Measurements from ENCODE around the gene AKAP3.

Gene AKAP3

DNA sequence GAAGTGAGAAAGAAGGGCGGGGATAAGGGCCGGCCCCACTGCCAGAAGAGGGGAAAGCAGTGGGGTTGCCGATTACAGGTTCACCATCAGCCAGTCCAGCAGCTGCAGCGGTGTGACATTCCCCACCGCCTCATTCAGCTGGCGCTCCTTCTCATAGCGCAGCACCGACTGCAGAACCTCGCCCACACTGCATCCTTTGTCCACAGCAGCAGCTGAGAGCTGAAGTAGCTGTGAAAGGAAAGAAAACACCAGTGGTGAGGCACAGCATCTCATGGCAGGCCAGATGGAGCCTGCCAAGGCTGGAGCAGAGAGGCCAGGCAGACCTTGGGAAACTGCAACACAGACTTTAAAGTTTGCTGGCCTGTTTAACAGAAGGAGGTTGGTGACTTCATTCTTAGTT, 33.2 kb downstream of the AKAP3 start:
- no peak for ATAC-seq
- no peak for TF ChIP-seq OSR1 (CRISPR knock-in tag; IDR thresholded peaks at IDR 0.05)
- no peak for TF ChIP-seq ZFP3 (CRISPR knock-in tag; IDR thresholded peaks at IDR 0.05)
- TF ChIP-seq, protein P1, sequence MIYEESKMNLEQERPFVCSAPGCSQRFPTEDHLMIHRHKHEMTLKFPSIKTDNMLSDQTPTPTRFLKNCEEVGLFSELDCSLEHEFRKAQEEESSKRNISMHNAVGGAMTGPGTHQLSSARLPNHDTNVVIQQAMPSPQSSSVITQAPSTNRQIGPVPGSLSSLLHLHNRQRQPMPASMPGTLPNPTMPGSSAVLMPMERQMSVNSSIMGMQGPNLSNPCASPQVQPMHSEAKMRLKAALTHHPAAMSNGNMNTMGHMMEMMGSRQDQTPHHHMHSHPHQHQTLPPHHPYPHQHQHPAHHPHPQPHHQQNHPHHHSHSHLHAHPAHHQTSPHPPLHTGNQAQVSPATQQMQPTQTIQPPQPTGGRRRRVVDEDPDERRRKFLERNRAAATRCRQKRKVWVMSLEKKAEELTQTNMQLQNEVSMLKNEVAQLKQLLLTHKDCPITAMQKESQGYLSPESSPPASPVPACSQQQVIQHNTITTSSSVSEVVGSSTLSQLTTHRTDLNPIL (CRISPR knock-in tag; IDR thresholded peaks at IDR 0.05; ENCODE audit: low read depth) = no peak
- no peak for TF ChIP-seq PPARA (CRISPR knock-in tag; IDR thresholded peaks at IDR 0.05; ENCODE audit: borderline replicate concordance)
- no peak for TF ChIP-seq RARB (CRISPR knock-in tag; IDR thresholded peaks at IDR 0.05)
- TF ChIP-seq SNAI2 (CRISPR knock-in tag; IDR thresholded peaks at IDR 0.05) = no peak
- TF ChIP-seq ZNF70 (CRISPR knock-in tag; IDR thresholded peaks at IDR 0.05) = no peak
- TF ChIP-seq, protein P2, sequence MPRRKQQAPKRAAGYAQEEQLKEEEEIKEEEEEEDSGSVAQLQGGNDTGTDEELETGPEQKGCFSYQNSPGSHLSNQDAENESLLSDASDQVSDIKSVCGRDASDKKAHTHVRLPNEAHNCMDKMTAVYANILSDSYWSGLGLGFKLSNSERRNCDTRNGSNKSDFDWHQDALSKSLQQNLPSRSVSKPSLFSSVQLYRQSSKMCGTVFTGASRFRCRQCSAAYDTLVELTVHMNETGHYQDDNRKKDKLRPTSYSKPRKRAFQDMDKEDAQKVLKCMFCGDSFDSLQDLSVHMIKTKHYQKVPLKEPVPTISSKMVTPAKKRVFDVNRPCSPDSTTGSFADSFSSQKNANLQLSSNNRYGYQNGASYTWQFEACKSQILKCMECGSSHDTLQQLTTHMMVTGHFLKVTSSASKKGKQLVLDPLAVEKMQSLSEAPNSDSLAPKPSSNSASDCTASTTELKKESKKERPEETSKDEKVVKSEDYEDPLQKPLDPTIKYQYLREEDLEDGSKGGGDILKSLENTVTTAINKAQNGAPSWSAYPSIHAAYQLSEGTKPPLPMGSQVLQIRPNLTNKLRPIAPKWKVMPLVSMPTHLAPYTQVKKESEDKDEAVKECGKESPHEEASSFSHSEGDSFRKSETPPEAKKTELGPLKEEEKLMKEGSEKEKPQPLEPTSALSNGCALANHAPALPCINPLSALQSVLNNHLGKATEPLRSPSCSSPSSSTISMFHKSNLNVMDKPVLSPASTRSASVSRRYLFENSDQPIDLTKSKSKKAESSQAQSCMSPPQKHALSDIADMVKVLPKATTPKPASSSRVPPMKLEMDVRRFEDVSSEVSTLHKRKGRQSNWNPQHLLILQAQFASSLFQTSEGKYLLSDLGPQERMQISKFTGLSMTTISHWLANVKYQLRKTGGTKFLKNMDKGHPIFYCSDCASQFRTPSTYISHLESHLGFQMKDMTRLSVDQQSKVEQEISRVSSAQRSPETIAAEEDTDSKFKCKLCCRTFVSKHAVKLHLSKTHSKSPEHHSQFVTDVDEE (CRISPR knock-in tag; IDR thresholded peaks at IDR 0.05) = no peak
- TF ChIP-seq, protein P3, sequence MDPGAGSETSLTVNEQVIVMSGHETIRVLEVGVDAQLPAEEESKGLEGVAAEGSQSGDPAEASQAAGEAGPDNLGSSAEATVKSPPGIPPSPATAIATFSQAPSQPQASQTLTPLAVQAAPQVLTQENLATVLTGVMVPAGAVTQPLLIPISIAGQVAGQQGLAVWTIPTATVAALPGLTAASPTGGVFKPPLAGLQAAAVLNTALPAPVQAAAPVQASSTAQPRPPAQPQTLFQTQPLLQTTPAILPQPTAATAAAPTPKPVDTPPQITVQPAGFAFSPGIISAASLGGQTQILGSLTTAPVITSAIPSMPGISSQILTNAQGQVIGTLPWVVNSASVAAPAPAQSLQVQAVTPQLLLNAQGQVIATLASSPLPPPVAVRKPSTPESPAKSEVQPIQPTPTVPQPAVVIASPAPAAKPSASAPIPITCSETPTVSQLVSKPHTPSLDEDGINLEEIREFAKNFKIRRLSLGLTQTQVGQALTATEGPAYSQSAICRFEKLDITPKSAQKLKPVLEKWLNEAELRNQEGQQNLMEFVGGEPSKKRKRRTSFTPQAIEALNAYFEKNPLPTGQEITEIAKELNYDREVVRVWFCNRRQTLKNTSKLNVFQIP (CRISPR knock-in tag; IDR thresholded peaks at IDR 0.05; ENCODE audit: borderline replicate concordance, low read depth) = no peak
- no peak for TF ChIP-seq ZFP30 (CRISPR knock-in tag; IDR thresholded peaks at IDR 0.05)
- TF ChIP-seq ARNTL (CRISPR knock-in tag; IDR thresholded peaks at IDR 0.05; ENCODE audit: borderline replicate concordance, low read depth) = no peak
- TF ChIP-seq ESRRG (CRISPR knock-in tag; IDR thresholded peaks at IDR 0.05) = no peak
- no peak for TF ChIP-seq GLIS3 (CRISPR knock-in tag; IDR thresholded peaks at IDR 0.05)
- no peak for TF ChIP-seq TCF4 (CRISPR knock-in tag; IDR thresholded peaks at IDR 0.05; ENCODE audit: borderline replicate concordance)
- no peak for TF ChIP-seq ZNF565 (CRISPR knock-in tag; conservative IDR thresholded peaks at IDR 0.05; ENCODE audit: low read depth)
- TF ChIP-seq ZNF8 (CRISPR knock-in tag; IDR thresholded peaks at IDR 0.05) = no peak
- no peak for TF ChIP-seq BACH2 (CRISPR knock-in tag; IDR thresholded peaks at IDR 0.05; ENCODE audit: borderline replicate concordance)

DNA sequence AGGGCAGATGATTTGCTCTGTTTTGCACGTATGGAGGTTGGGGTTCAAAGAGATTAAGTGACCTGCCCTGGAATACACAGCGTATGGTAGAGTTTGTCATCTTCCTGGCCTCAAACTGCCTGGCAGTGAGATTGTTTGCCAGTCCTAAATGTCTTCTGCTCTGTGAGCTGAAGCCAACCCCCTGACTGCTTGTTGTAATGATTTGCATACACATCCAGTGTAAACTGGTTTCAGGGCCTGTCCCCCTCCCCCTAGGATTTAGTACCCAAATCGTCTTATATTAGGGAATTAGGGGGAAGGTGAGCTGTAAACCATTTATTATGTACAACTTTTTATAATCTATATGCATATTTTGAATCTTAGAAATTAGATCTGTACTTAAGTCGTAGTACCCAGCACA, 38.4 kb downstream of the AKAP3 start:
- TF ChIP-seq BACH2 (CRISPR knock-in tag; IDR thresholded peaks at IDR 0.05; ENCODE audit: borderline replicate concordance) (no peak), ZFP30 (CRISPR knock-in tag; IDR thresholded peaks at IDR 0.05) (no peak), OSR1 (CRISPR knock-in tag; IDR thresholded peaks at IDR 0.05) (no peak), ISL1 (CRISPR knock-in tag; IDR thresholded peaks at IDR 0.05) (no peak), ESRRG (CRISPR knock-in tag; IDR thresholded peaks at IDR 0.05) (no peak), ARNTL (CRISPR knock-in tag; IDR thresholded peaks at IDR 0.05; ENCODE audit: borderline replicate concordance, low read depth) (no peak), SNAI2 (CRISPR knock-in tag; IDR thresholded peaks at IDR 0.05) (no peak), ZNF8 (CRISPR knock-in tag; IDR thresholded peaks at IDR 0.05) (no peak), CSDC2 (CRISPR knock-in tag; IDR thresholded peaks at IDR 0.05) (no peak)
- TF ChIP-seq, protein P4, sequence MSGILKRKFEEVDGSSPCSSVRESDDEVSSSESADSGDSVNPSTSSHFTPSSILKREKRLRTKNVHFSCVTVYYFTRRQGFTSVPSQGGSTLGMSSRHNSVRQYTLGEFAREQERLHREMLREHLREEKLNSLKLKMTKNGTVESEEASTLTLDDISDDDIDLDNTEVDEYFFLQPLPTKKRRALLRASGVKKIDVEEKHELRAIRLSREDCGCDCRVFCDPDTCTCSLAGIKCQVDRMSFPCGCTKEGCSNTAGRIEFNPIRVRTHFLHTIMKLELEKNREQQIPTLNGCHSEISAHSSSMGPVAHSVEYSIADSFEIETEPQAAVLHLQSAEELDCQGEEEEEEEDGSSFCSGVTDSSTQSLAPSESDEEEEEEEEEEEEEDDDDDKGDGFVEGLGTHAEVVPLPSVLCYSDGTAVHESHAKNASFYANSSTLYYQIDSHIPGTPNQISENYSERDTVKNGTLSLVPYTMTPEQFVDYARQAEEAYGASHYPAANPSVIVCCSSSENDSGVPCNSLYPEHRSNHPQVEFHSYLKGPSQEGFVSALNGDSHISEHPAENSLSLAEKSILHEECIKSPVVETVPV (CRISPR knock-in tag; IDR thresholded peaks at IDR 0.05) = no peak
- TF ChIP-seq, protein P5, sequence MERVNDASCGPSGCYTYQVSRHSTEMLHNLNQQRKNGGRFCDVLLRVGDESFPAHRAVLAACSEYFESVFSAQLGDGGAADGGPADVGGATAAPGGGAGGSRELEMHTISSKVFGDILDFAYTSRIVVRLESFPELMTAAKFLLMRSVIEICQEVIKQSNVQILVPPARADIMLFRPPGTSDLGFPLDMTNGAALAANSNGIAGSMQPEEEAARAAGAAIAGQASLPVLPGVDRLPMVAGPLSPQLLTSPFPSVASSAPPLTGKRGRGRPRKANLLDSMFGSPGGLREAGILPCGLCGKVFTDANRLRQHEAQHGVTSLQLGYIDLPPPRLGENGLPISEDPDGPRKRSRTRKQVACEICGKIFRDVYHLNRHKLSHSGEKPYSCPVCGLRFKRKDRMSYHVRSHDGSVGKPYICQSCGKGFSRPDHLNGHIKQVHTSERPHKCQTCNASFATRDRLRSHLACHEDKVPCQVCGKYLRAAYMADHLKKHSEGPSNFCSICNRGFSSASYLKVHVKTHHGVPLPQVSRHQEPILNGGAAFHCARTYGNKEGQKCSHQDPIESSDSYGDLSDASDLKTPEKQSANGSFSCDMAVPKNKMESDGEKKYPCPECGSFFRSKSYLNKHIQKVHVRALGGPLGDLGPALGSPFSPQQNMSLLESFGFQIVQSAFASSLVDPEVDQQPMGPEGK (CRISPR knock-in tag; IDR thresholded peaks at IDR 0.05; ENCODE audit: borderline replicate concordance) = no peak
- no peak for ATAC-seq

DNA sequence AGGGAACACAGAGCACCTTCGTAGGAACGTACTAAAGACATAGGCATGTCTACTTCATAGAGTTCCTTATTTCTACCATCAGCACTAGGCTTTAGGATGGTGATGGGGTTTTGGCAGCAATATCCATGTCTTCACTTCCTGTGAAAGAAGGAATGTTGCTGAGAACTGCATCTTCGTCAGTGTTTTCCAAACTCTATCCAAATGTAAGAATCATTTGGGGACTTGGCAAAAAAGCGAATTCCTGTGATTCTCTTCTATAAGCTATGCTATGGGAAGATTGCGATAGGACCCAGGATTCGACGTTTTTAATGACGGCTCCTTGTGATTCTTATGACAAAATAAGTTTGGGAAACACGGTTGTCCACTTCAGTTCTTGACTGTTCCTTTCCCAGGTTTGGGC, 39.8 kb downstream of the AKAP3 start:
- ATAC-seq = no peak

More for the DNA sequence above, 39.8 kb downstream of the AKAP3 start:
- no peak for TF ChIP-seq TCF4 (CRISPR knock-in tag; IDR thresholded peaks at IDR 0.05; ENCODE audit: borderline replicate concordance)
